ENCODE data around the gene KLK11. TPM values are rescaled to one million over a fixed set of nuclear protein-coding genes. Genes with fewer than 3 reads are reported as not detected.
A peak's percentile ranks its signal among the peaks of the same experiment; 100 is the strongest.

Gene KLK11
- total RNA-seq, 2 donors from 2014 or later: 0.29 to 2.5 TPM

- H3K36me3 ChIP-seq (ENCODE audit: control insufficient read depth, insufficient read depth, low read length): no peaks in the 10 kb centered on the region
- no peak for TF ChIP-seq CTCF (conservative IDR thresholded peaks at IDR 0.05)
- H3K27ac ChIP-seq (ENCODE audit: low read depth, low read length): no peak overlapping the region
- no peaks in the 10 kb centered on the region for H3K4me1 ChIP-seq (ENCODE audit: control insufficient read depth, insufficient read depth, low read length)
- peak; percentile 28 for DNase-seq
- Mint-ChIP-seq H3K9me3 (no peaks in the 10 kb centered on the region), H3K27ac (no peak overlapping the region), H3K4me1 (peaks cover 2% of the 10 kb centered on the region), H3K4me3 (no peak overlapping the region), H3K36me3 (ENCODE audit: low read depth) (no peaks in the 10 kb centered on the region), H3K27me3 (ENCODE audit: insufficient read depth) (peaks cover 18% of the 10 kb centered on the region)
- H3K4me3 ChIP-seq (ENCODE audit: low read length): no peak overlapping the region
- H3K27me3 ChIP-seq (ENCODE audit: control insufficient read depth, insufficient read depth, low read length, poor library complexity, severe bottlenecking): no peaks in the 10 kb centered on the region
- H3K9me3 ChIP-seq (ENCODE audit: control insufficient read depth, low read length): no peaks in the 10 kb centered on the region
- H3K9ac ChIP-seq (ENCODE audit: extremely low read depth, low read length, poor library complexity, severe bottlenecking): no peak overlapping the region
- 86% methylated on average over 3 to 9 of the region's 9 CpGs for WGBS, 2 experiments (ENCODE audit: insufficient coverage in 1 of 2, insufficient read length in 1 of 2)
Observed at GRCh38 chr19:50972795-50973376, 53.5 kb downstream of the KLK11 start.

Other genes with a start within 250 kb of the KLK11 start
- not detected for gene ACP4, start 236.2 kb downstream of the KLK11 start, total RNA-seq
- under 1 TPM; 0.75 to 0.82 TPM for gene KLK1, start 202.8 kb downstream of the KLK11 start, total RNA-seq
- gene KLK15, start 193.0 kb downstream of the KLK11 start, total RNA-seq: not detected
- not detected for gene KLK3, start 171.7 kb downstream of the KLK11 start, total RNA-seq
- gene KLK2, start 153.2 kb downstream of the KLK11 start, total RNA-seq: under 1 TPM in 1 of 2 donors, not detected in 1; 0.35 TPM
- gene KLK4, start 115.2 kb downstream of the KLK11 start, total RNA-seq: not detected
- gene KLK5, start 73.6 kb downstream of the KLK11 start, total RNA-seq: not detected
- gene KLK6, start 57.0 kb downstream of the KLK11 start, total RNA-seq: under 1 TPM; 0.86 to 0.93 TPM
- gene KLK7, start 42.7 kb downstream of the KLK11 start, total RNA-seq: not detected
- gene KLK8, start 25.0 kb downstream of the KLK11 start, total RNA-seq: 1 to 10 TPM in 1 of 2 donors, not detected in 1; 1.1 TPM
- gene KLK10, start 6.9 kb downstream of the KLK11 start, total RNA-seq: under 1 TPM; 0.46 to 0.91 TPM
- not detected for gene KLK12, start 8.4 kb upstream of the KLK11 start, total RNA-seq
- gene KLK13, start 38.5 kb upstream of the KLK11 start, total RNA-seq: 1 to 10 TPM in 1 of 2 donors, under 1 TPM in 1; 0.42 to 3.4 TPM
- gene KLK14, start 56.3 kb upstream of the KLK11 start, total RNA-seq: under 1 TPM; 0.55 to 0.71 TPM
- 1 to 10 TPM; 5.1 to 5.7 TPM for gene CTU1, start 81.8 kb upstream of the KLK11 start, total RNA-seq
- not detected for gene SIGLEC9, start 98.3 kb upstream of the KLK11 start, total RNA-seq
- not detected for gene SIGLEC7, start 115.7 kb upstream of the KLK11 start, total RNA-seq
- not detected for gene CD33, start 198.5 kb upstream of the KLK11 start, total RNA-seq
- not detected for gene SIGLECL1, start 224.5 kb upstream of the KLK11 start, total RNA-seq

Data from endodermal cell (in vitro differentiated cells).